ENCODE measurements around the gene ABCA7.
A peak's percentile ranks its signal among the peaks of the same experiment; 100 is the strongest.

ABCA7 gene

GRCh38 chr19:1086613-1087012 is 46.7 kb downstream of the ABCA7 start:
- no peak for DNase-seq (ENCODE audit: low read depth in 1 of 2, low spot score in 1 of 2)

DNA sequence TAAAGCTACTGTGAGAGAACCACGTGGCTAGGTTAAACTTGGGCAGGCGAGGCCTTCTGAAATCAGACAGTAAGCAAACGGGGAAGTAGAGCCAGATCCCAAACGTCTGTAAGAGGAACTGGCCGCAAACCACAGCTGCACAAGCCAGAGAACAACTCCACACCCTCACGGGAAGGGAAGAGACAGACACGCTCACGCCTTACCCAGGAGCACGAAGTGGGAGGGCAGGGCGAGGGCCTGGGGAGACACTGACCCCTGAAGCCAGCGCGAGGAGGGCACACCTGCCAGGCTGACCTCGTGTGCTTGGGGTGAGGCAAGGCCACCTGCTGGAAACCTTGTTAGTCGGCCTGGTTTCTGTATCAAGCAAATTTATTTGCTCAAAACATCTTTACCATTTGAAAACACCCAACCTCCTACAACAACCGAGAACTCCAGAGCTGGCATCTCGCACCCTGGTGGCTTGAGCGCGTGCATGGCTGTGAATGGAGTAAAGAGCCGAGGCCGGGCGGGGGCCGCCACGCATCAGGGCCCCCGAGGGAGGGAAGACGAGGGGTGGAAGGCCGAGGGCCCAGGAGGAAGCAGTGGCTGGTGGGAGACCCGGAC is 48.0 kb downstream of the ABCA7 start:
- no peak for DNase-seq (ENCODE audit: low read depth in 1 of 2, low spot score in 1 of 2)

DNA sequence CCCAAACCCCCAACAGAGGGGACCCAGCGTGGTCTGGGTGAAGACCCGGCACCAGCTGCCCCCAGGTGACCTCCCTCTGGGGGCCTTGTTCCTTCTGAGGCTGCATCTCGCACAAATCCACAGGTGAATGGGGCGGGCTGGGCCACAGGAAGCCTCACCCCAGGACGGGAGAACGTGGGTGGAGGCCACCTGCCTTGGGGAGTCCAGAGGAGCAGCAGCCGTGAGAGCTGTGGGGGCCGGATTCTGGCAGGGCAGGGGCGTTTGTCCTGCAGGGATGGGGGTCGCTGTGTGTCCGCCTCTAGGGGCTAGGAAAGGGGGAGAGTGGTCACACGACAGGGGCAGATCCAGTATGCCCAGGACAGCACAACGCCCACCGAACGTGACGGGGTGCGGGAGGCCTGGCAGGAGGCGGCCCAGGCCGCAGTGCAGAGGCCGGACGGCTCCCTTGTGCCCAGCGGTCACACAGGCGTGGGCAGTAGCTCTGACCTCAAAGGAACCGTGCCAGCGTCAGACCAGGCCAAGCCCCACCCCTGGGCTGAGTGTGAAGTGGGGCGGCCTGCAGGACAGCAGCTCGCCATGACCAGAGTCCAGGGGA is 48.6 kb downstream of the ABCA7 start:
- DNase-seq (ENCODE audit: low read depth in 1 of 2, low spot score in 1 of 2): no peak

DNA sequence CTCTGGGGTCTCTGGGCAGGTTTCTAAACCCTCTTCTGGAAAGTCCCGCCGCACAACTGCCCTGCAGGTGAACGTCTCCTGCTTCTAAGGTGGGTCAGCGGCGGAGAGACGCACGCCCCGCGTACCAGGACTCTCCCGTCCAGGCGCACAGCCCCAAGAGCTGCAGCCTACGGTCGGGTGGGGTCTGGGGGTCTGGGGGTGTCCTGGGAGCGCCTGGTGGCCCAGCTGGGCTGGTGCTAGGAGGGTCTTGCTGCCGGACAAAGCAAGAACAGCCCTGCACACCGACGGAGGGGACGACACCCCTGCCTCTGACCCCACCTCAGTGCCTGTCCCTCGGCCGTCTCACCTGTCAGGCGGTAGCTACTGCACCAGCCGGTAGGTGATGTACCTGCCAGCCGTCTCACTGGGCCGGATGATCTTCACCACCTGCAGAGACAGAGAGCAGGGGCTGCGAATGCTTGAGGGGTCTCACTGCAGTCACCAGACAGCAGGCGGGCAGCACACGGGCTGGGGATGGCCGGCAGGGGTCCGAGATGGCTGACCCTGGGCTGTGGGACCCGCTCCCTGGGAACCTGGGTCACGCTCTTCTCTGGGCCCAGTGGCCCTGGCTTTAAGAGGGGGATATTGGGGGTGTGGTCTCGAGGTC is 49.3 kb downstream of the ABCA7 start:
- DNase-seq (ENCODE audit: low read depth in 1 of 2, low spot score in 1 of 2): no peak

DNA sequence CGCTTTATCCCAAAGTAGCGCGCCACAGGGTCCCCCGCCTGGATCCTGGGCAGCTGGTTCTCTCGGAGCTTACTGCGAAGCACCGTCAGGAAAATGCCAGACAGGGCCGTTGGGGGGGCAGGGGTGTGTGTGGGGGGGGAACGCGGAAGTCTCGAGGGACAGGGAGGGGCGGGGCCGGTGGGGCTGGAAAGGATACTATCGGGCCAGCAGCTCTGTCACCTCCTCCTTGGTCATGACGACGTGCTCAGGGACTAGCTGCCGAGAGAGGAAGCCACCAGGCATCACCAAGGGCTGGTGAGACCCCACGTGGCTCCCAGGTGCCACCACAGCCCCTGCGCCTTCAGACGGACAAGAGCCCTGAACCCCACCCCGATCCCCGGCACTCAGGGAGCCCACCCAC is 50.0 kb downstream of the ABCA7 start:
- DNase-seq (ENCODE audit: low read depth in 1 of 2, low spot score in 1 of 2): no peak

- no peak for DNase-seq (ENCODE audit: low read depth in 1 of 2, low spot score in 1 of 2)
Observed at GRCh38 chr19:1090731-1091543, 51.0 kb downstream of the ABCA7 start.

GRCh38 chr19:1091544-1092175 is 51.8 kb downstream of the ABCA7 start:
- no peak for DNase-seq (ENCODE audit: low read depth in 1 of 2, low spot score in 1 of 2)

- DNase-seq (ENCODE audit: low read depth in 1 of 2, low spot score in 1 of 2): no peak
Observed at GRCh38 chr19:1093330-1093729, 53.4 kb downstream of the ABCA7 start.

DNA sequence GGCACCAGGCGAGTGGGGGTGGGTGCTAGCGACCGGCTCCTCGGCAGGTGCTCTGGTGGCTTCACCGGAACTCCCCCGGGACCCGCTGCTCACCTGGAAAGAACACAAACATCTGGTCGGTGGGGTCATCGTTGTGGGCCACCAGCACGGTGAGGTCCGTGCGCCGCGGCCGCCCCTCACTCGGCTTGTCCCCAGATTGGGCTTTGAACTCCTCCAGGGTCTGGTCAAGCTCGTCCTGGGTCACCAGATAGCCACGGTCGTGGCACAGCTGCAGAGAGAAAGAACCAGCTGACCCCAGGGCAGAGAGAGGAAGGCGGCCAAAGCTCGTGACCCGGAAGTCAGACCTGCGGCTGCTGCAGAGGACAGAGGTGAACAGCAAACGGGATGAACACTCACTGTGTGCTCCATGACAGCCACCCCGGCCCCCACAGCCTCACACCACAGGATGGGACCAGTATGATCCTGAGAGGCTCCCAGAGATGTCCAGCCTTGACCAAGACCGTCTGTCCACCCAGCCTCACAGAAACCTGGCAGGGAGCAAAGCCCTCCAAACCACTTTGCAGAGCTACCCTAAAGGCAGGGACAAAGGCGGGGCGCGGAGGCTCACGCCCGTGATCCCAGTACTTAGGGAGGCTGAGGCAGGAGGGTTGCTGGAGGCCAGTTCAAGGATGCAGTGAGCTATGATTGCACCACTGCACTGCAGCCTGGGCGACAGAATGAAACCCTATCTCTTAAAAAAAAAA is 54.1 kb downstream of the ABCA7 start:
- no peak for DNase-seq (ENCODE audit: low read depth in 1 of 2, low spot score in 1 of 2)

DNA sequence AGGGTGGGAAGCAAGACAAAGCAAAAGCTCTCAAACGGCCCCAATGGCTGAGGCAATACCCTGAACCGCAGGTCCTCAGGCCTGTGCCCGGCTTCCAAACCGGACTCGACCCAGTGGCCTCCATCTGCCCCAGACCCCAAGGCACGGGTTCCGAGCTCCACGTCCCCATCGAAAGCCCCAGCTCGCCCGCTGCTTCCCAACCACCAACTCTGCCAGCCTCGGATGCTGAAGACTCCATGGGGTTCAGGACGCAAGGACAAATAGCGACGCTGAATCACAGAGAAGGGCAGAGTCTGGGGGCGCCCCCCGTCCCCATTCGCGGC is 54.7 kb downstream of the ABCA7 start:
- no peak for DNase-seq (ENCODE audit: low read depth in 1 of 2, low spot score in 1 of 2)

- peak; percentile 98 for DNase-seq (ENCODE audit: low read depth in 1 of 2, low spot score in 1 of 2)
Observed at GRCh38 chr19:1094978-1095701, 55.2 kb downstream of the ABCA7 start, which contains the start of gene POLR2E. POLR2E (minus strand) TSS chr19:1095375; CDS start chr19:1095315, 60 bp downstream.

DNA sequence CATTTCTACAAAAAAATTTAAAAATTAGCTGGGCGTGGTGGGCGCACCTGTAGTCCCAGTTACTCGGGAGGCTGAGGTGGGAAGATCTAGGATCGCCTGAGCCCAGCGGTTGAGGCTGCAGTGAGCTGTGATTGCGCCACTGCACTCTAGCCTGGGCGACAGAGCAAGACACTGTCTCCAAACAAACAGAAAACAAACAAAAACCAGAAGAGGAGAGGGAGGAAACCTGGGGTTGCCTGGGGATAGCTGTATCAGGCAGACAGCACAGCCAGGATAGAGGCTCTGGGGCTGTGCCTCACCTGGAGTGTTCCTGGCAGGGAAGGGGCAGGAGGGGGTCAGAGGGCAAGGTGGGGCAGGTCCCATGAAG is 57.9 kb downstream of the ABCA7 start:
- no peak for DNase-seq (ENCODE audit: low read depth in 1 of 2, low spot score in 1 of 2)

DNA sequence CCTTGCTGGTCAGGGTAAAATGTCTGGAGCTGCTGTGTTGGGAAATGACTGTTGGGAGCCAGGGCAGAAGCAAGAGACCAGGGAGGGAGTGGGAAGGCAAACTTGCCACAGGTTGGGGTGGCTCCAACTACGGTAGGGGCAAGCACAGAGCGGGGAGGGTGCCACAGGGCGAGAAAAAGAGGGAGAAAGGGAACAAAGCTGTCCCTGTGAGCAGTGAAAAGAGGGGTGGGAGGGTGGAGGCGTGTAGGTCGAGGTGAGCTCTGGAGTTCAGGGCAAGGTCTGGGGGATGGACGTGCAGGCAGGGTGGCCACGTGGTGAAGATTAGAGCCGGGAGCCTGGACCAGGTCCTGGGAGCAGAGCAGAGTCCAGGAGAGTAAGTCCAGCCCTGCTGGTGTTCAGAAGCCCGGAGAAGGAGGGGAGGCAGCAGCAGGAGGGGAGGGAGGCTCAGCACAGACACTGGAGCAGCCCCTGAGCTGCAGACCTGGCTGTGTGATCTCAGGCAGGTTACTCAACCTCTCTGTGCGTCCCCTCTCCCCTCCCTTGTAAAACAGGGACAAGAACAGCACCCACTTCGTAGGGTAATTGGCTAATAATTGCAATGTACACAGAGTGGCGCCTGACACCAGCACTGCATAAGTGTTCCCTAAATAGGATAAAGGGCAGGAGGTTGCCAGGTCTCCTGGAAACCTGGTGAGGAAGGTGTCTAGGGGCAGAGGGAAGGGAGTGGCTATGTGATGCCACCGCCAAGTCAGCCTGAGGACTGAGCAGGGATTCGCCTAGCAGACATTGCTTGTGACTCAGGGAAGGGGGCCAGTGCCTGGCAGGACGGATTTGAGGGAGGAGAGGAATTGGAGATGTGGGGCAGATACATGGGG is 58.5 kb downstream of the ABCA7 start:
- DNase-seq (ENCODE audit: low read depth in 1 of 2, low spot score in 1 of 2): no peak

- no peak for DNase-seq (ENCODE audit: low read depth in 1 of 2, low spot score in 1 of 2)
Observed at GRCh38 chr19:1101337-1101698, 61.4 kb downstream of the ABCA7 start.

GRCh38 chr19:1102407-1103131 is 62.7 kb downstream of the ABCA7 start:
- DNase-seq (ENCODE audit: low read depth in 1 of 2, low spot score in 1 of 2): no peak

- DNase-seq (ENCODE audit: low read depth in 1 of 2, low spot score in 1 of 2): no peak
Observed at GRCh38 chr19:1103132-1103707, 63.3 kb downstream of the ABCA7 start.

- peak; percentile 89 to 98 for DNase-seq (ENCODE audit: low read depth in 1 of 2, low spot score in 1 of 2)
Observed at GRCh38 chr19:1103708-1104310, 63.9 kb downstream of the ABCA7 start, which contains the start of gene GPX4. GPX4 (plus strand) TSS chr19:1103994; CDS start chr19:1104044, 50 bp downstream.
